OCI-LY1 (cell line): Measurements from ENCODE around the gene BICD1.

Source experiments
- EZH2 ChIP-seq: fragments of 200-600 bp; sonication (generic), shearing (Covaris generic); IDR thresholded peaks from 2 replicates; pipeline ENCODE4 v1.8.0; 2017; ENCODE audit warnings: borderline replicate concordance, mixed run types, mild to moderate bottlenecking, antibody characterized with exemption, low read length, moderate library complexity, mixed read lengths
- TF ChIP-seq, protein P1 (sequence below): fragments of 200-600 bp; sonication (generic), shearing (Covaris generic); IDR thresholded peaks from 2 replicates; pipeline ENCODE4 v1.5.1; 2017; ENCODE audit warnings: mild to moderate bottlenecking, antibody characterized with exemption, low read length, moderate library complexity, mixed read lengths

DNA sequence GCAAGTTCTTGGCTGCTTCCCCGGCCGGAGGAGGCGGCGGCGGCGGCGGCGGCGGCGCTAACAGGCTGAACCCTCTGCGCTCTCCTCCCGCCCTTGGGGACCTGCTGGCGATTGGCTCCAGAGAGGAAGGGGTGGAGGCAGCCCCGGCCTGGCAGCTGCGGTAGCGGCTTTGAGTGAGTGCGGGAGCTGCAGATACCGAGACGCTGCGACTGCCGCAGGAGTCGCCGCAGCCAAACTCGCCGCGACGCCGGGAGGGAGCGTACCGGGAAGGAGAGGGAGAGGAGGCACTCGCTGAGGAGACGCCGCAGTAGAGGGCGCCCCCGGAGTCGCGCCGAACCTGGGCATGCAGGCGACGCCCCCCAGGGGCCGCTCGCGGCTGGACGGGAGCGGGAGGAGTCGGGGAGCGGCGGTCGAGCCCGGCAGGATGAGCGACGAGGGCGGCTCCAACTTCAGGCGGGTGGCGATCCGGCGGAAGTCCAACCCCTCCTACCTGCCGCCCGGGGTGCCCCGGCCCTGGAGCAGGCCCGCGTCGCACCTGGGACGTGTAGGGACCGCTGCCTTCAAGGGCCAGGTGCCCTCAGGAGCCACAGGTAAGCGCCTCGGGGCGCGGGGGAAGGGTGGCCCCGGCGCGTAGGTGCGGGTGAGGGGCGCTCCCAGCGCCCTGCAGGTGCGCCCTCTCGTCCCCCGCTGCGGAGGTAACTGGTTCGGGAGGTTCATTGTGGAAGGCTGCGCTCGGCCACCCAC, 292.9 kb downstream of the BICD1 start, which contains the start of gene FGD4:
- TF ChIP-seq, protein P1, sequence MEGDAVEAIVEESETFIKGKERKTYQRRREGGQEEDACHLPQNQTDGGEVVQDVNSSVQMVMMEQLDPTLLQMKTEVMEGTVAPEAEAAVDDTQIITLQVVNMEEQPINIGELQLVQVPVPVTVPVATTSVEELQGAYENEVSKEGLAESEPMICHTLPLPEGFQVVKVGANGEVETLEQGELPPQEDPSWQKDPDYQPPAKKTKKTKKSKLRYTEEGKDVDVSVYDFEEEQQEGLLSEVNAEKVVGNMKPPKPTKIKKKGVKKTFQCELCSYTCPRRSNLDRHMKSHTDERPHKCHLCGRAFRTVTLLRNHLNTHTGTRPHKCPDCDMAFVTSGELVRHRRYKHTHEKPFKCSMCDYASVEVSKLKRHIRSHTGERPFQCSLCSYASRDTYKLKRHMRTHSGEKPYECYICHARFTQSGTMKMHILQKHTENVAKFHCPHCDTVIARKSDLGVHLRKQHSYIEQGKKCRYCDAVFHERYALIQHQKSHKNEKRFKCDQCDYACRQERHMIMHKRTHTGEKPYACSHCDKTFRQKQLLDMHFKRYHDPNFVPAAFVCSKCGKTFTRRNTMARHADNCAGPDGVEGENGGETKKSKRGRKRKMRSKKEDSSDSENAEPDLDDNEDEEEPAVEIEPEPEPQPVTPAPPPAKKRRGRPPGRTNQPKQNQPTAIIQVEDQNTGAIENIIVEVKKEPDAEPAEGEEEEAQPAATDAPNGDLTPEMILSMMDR, result peak; percentile 59
- TF ChIP-seq EZH2, result no peak
